ENCODE results near the gene DST.
A peak's percentile ranks its signal among the peaks of the same experiment; 100 is the strongest.

The DST gene

DNA sequence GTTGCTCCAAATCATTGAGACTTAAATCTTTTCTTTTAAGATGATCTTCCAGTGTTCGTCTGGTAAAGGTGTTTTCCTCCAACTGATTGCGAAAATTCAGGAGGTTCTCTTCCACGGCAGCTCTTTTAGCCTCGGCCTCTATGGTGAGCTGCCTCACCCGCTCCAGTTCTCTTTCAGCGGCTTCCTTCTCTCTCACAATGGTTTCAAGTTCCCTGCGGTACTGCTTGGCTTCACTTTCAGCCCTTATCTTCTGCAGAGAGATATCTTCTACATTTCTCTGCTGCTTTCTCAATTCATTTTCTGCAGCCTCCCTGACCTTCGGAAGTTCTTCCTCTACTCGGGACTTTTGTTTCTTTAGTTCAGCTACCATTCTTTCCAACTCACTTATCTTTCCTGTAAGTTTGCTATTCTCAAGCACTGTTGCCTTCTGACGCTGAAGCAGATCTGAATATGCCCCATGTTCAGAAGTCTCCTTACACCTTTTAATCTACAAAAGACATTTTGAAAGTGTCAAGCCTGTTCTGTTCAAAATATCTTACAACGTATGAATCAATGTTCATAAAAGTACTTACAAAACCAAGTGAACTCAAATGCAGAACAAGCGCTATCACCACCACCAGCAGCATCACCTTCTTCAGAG is 22.3 kb downstream of the DST start:
- no peak for DNase-seq

GRCh38 chr6:56618050-56618449 is 24.6 kb downstream of the DST start:
- DNase-seq: no peak

DNA sequence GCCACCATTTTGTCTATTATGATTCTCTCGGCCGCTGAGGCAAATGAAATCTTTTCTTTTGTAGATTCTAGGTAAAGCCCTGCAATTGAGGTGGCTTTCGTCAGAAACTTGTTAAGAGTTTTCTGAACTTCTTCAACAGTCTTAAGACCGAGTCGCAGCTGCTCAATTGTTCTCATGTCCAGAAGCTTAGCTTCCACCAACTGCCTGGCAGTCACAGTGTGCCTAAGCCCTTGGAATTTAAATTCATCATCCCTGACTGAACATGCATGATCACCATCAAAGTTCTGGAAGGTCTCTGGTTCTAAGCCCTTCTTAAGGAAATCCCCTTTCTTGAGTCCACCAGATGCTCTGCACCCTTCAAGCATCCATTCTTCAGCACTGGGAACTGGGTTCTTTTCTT is 25.7 kb downstream of the DST start:
- no peak for DNase-seq

GRCh38 chr6:56613247-56613851 is 29.3 kb downstream of the DST start:
- no peak for DNase-seq

DNA sequence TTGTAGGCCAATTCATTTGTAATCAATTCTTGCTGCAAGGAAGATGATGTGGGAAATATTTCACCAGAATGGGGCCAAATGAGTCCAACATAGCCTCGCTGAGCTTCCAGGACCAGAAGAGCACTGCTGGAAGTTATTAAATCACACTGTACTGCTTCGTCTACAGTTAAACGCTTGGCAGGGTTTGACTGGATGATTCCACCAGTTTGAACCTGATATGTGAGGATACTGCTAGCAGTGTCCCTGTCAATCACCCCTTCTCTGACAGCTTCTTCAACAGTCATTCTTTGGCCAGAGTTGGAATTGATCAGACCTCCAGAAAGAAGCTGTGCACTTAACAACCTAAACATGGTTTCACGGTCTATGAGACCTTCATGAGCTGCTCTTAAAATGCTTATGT is 34.4 kb downstream of the DST start:
- no peak for DNase-seq

GRCh38 chr6:56607111-56607752 is 35.5 kb downstream of the DST start:
- no peak for DNase-seq

GRCh38 chr6:56605435-56605834 is 37.3 kb downstream of the DST start:
- DNase-seq: no peak

- DNase-seq: no peak
Measured at GRCh38 chr6:56604186-56604585, 38.5 kb downstream of the DST start.

- no peak for DNase-seq
Measured at GRCh38 chr6:56601390-56601789, 41.3 kb downstream of the DST start.

DNA sequence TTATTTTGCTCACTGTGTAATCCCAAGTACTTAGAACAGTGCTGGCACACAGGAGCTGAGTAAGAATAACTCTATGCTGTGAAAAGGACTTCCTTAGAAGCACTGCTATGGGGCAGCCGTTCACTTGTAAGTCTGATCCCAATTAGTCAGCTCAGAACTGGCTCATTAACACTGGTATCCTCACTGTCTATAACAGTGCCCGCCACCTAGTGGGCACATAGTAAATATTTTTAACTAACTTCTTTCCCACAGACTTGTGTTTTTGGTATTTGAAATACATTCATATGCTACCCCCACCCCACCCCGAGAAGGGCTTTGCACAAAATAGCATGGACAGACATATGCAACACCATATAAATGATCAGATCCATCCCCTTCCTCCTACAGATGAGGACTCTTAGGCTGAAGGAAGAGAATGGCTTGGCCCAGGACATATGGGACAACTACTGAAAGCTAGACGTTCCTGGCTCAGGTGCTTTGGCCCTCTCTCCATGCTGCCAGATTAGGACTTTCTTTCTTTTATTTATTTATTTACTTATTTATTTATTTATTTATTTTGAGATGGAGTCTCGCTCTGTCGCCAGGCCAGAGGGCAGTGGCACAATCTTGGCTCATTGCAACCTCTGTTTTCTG is 47.1 kb downstream of the DST start:
- DNase-seq: peak; percentile 49

DNA sequence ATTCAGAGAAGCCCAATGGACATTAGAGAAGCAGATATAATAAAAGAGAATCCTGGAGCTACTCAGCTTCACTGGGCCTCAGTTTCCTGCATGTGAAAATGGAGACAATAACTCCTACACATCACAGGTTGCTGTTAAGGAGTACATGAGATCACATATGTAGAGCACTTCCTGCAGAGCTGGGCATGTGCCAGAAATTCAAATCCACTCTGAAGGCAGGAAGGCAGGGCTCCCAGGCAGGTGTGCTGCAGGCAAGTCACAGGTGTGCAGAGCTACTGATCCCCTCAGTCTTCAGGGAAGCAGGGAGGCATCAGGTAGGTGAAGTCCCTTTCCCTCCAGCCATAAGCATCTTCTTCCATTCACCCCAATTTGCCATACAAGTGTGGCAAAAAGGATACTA is 48.0 kb downstream of the DST start:
- DNase-seq: peak; percentile 78

DNA sequence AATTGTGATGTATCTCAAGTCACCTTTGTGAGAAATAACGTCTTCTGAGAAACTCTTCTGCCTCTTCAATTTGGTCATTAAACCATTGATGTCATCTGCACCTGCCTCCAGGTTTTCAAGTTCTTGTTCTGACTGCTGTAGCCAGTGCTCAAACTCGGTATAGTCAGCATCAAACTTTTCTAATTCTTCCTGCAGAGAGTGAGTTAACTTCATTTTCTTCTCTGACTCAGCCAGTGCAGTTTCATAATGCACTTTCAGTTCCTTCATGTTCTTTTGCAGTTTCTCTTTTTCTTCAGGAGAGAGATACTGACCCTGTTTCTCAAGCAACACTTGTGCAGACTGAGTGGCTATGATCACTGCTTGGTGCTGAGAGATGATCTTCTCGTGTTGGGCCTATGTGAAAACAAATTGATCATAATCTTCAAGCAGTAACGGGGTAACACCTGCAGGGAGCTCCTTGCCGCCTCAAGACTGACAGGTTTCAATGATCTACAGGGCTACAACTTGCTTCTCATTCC is 48.8 kb downstream of the DST start:
- no peak for DNase-seq

- no peak for DNase-seq
Measured at GRCh38 chr6:56582236-56582635, 60.5 kb downstream of the DST start.

- no peak for DNase-seq
Measured at GRCh38 chr6:56581296-56581925, 61.3 kb downstream of the DST start.

DNA sequence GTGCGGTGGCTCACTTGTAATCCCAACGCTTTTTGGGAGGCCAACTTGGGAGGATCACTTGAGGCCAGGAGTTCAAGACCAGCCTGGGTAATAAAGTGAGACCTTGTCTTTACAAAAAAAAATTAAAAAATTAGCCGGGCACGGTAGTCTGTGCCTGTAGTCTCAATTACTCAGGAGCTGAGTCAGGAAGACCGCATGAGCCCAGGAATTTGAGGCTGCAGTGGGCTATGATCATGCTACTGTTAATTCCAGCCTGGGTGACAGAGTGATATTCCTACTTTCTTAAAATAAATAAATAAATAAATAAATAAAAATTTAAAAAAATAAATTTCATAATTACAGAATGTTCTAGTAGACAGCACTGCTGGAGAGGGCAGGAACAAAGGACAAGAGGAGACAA is 62.4 kb downstream of the DST start:
- DNase-seq: no peak

DNA sequence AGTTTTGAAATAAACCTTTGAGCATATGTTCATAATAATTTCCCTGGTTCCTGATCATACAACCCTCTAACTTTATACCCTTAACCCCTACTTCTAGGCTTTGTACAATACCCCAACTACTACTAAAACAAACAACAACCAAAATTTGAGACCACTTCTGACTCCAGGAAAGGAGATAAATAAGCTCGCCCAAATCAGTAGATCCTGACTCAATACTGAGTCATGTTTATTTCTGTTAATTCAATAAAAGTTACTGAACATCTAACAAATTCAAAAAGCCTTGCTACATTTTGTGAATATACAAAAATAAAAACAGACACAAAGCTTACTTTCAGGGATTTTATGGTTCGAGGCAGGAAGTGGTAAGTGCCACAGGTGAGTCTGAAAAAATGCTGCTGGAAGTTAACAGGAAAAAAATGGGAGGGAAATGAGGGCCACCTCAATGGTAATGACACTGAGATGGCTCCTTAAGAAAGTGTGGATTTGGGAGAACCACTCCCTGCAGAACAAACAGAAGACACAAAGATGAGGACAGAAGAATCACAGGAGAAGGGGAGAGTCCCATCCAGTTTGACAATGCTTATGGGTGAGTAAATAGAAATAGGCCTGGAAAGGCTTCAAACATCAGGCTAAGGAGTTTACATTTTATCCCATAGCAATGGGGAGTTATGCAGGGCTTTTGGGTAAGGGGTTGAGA is 63.4 kb downstream of the DST start:
- DNase-seq: no peak

GRCh38 chr6:56575736-56576135 is 67.0 kb downstream of the DST start:
- no peak for DNase-seq

DNA sequence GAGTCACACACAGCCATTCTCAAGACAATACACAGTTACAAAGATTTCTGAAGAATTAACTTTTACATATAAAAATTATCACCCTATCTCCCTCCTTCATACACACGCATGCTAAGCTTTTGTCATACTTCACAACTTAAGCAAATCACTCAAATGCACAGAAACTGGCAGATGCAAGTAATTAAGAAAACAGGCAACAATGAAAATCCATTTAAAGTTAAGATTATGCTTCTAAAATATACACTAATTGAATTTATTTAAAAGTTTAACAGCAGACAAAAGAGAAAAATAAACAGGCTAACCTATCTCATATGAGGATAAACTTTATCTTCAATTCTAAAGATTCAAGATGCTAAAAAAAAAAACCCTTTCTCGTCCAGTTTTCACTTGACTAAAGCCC is 68.4 kb downstream of the DST start:
- no peak for DNase-seq

DNA sequence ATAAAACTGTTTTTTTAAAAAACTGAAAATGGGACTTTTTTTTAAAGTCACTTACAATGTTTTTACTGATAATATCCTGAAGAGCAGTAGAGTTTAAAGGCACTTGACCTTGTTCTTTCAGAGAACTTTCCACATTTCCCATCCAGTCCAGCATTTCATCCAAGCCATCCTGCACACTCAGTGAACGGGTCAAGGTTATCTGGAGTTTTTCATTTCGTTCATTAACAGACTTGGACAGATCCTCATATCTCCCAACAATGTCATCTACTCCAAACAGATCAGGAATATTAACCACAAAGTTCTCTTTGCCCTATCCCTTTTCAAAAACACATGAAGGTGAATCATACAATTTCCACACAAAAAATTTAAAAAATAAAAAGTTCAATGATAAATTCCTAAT is 69.1 kb downstream of the DST start:
- DNase-seq: no peak

DNA sequence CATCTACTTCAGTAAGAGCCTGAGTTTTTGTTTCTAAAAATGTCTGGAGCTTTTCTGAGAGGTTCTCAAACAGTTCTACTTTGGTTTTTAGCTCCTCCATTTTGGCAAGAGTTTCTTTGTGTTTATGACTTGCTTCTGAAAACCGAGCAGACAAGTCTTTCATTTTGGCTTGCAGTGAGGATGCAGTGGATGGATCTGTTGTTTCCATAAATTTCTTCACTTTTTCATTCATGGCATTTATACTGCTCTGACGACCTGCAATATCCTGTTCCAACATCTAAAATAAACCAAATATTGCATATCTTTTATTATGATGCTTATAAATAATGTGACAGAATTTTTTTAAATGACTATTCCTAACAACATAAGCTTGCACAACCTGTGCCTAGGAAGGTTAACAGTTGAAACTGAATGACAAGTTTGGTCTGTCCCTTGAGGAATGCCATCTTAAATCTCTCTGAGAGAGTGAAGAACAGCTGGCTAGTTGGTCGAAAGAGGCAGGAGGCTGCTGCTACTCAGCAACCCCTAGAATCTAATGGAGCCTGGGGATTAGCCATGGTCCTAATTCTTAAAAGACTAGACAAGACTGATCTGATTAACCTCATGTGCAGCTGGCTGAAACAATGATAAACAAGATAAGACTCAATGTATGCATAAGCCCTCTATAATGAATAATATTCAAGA is 69.8 kb downstream of the DST start:
- no peak for DNase-seq

DNA sequence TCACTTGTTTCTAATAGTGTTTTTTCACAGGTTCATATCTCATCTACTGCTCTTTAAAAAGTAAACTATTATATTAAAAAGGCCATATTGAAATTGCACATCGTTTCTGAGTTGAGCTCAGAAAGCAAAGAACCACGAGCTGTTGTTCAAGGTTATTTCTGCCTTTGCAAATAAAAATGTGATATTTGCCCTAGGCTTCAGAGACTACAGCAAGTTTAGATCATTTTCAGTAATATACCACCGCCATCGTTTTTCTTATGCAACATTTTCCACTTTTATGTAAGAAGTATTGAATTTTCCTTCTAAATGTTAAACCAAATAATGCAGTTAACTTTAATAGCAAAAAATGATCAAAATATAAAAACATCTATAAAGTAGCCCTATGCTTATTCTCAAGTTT is 71.1 kb downstream of the DST start:
- no peak for DNase-seq

Measured in NCI-H2029 (cell line).